Fibroblast of lung (primary cell): ENCODE measurements around the gene SLC35F4. TPM values are rescaled to one million over a fixed set of nuclear protein-coding genes. Genes with fewer than 3 reads are reported as not detected.

Experiments
- DNase-seq, 2 donors: peaks; one replicate each; pipeline versions ENCODE4 v3.0.0 to v3.0.0-alpha.2; 2010; ENCODE audit warnings: low read depth in 2 of 2
- H2AFZ ChIP-seq: 2 replicates; pipeline ENCODE4 v1.5.1; 2012; ENCODE audit warnings: low read length, control low read depth, inconsistent platforms
- H3K27ac ChIP-seq: 2 replicates; pipeline ENCODE4 v1.5.1; 2011; ENCODE audit warnings: low read length, control low read depth; ENCODE audit not compliant: insufficient read depth
- H3K27me3 ChIP-seq: 2 replicates; pipeline ENCODE4 v1.5.1; 2011; ENCODE audit warnings: mild to moderate bottlenecking, low read length; ENCODE audit not compliant: control insufficient read depth, insufficient read depth
- H3K36me3 ChIP-seq: 2 replicates; pipeline ENCODE4 v1.5.1; 2011; ENCODE audit warnings: low read length; ENCODE audit not compliant: control insufficient read depth, insufficient read depth
- H3K4me1 ChIP-seq: 2 replicates; pipeline ENCODE4 v1.5.1; 2011; ENCODE audit warnings: low read length; ENCODE audit not compliant: control insufficient read depth, insufficient read depth; ENCODE audit errors: extremely low read depth
- H3K4me2 ChIP-seq: 2 replicates; pipeline ENCODE4 v1.5.1; 2011; ENCODE audit warnings: low read length, control low read depth; ENCODE audit not compliant: insufficient read depth; ENCODE audit errors: extremely low read depth
- H3K4me3 ChIP-seq, 4 experiments: fragments of 200-600 bp in 1 of 4; sonication (generic) in 1 of 4; replicated peaks in 1 of 4; 2 replicates each; pipeline ENCODE4 v1.5.1; 2011 to 2016; ENCODE audit warnings: low read length in 4 of 4, low read depth in 3 of 4, mild to moderate bottlenecking in 3 of 4, control low read depth in 2 of 4, inconsistent platforms in 1 of 4, mixed read lengths in 1 of 4; ENCODE audit not compliant: insufficient read depth in 1 of 4; ENCODE audit errors: control extremely low read depth in 1 of 4
- H3K79me2 ChIP-seq: 2 replicates; pipeline ENCODE4 v1.5.1; 2012; ENCODE audit warnings: mild to moderate bottlenecking, low read length, inconsistent platforms; ENCODE audit not compliant: control insufficient read depth, insufficient read depth
- H3K9ac ChIP-seq: 2 replicates; pipeline ENCODE4 v1.5.1; 2011; ENCODE audit warnings: mild to moderate bottlenecking, low read length, control low read depth; ENCODE audit not compliant: insufficient read depth
- H3K9me3 ChIP-seq: 2 replicates; pipeline ENCODE4 v1.5.1; 2012; ENCODE audit warnings: low read depth, low read length; ENCODE audit not compliant: control insufficient read depth, insufficient read depth
- H4K20me1 ChIP-seq: 2 replicates; pipeline ENCODE4 v1.5.1; 2011; ENCODE audit warnings: low read length; ENCODE audit not compliant: control insufficient read depth, insufficient read depth; ENCODE audit errors: extremely low read depth
- CTCF ChIP-seq, 2 donors: IDR thresholded peaks in 1 of 2; conservative IDR thresholded peaks in 1 of 2; 1 replicate in 1 of 2; 2 replicates in 1 of 2; pipeline ENCODE4 v1.5.1; 2011 to 2012; ENCODE audit warnings: low read length in 2 of 2, control low read depth in 1 of 2, inconsistent platforms in 1 of 2, low read depth in 1 of 2, mild to moderate bottlenecking in 1 of 2
- EZH2 ChIP-seq: IDR thresholded peaks from 2 replicates; pipeline ENCODE4 v1.5.1; 2012; ENCODE audit warnings: low read length, control low read depth, mild to moderate bottlenecking; ENCODE audit errors: missing control alignments
- polyA plus RNA-seq, 2 donors: library from polyadenylated mRNA; depleted of rRNA in 1 of 2; stranded (reverse) in 1 of 2; unstranded in 1 of 2; fragments of >200 nt; gene quantifications; 2 replicates each; pipeline ENCODE4 v1.2.1, GENCODE V29; 2011 to 2012; ENCODE audit warnings: missing spikeins in 1 of 2
- total RNA-seq: library from RNA; depleted of rRNA; stranded (reverse); fragments of >200 nt; gene quantifications from 2 replicates; pipeline ENCODE4 v1.2.1, GENCODE V29; 2014

SLC35F4 gene
- total and polyA plus RNA-seq, 2 donors (not counting 1 experiment from before 2014, with no cell fraction given), result not detected

GRCh38 chr14:57870686-57871457 is 5.0 kb upstream of the SLC35F4 start:
- Histone ChIP-seq H3K9ac (no peak overlapping the region), H3K36me3 (no peaks in the 10 kb centered on the region), H4K20me1 (no peaks in the 10 kb centered on the region), H3K9me3 (no peaks in the 10 kb centered on the region), H3K79me2 (no peaks in the 10 kb centered on the region), H3K4me1 (no peaks in the 10 kb centered on the region), H2AFZ (no peak overlapping the region), H3K27me3 (peaks cover 6% of the 10 kb centered on the region), H3K4me3 (no peak overlapping the region), H3K4me2 (no peak overlapping the region), H3K27ac (no peak overlapping the region)
- DNase-seq, result no peak
- no peak for TF ChIP-seq CTCF (conservative IDR thresholded peaks at IDR 0.05 in 1 of 2, IDR thresholded peaks at IDR 0.05 in 1 of 2; ENCODE audit: low read depth in 1 of 2, low read length in 2 of 2)
- no peak for TF ChIP-seq EZH2

GRCh38 chr14:57869617-57870016 is 3.7 kb upstream of the SLC35F4 start:
- H3K36me3 ChIP-seq, result no peaks in the 10 kb centered on the region
- peaks cover 7% of the 10 kb centered on the region for H3K27me3 ChIP-seq
- H3K4me1 ChIP-seq, result no peaks in the 10 kb centered on the region
- DNase-seq, result no peak
- H4K20me1 ChIP-seq, result no peaks in the 10 kb centered on the region
- no peak overlapping the region for H3K27ac ChIP-seq
- H3K9ac ChIP-seq, result no peak overlapping the region
- no peak overlapping the region for H3K4me2 ChIP-seq
- no peak overlapping the region for H2AFZ ChIP-seq
- no peak for TF ChIP-seq CTCF (conservative IDR thresholded peaks at IDR 0.05 in 1 of 2, IDR thresholded peaks at IDR 0.05 in 1 of 2; ENCODE audit: low read depth in 1 of 2, low read length in 2 of 2)
- TF ChIP-seq EZH2, result no peak
- H3K4me3 ChIP-seq, result no peak overlapping the region
- H3K79me2 ChIP-seq, result no peaks in the 10 kb centered on the region
- no peaks in the 10 kb centered on the region for H3K9me3 ChIP-seq

GRCh38 chr14:57866199-57866705 is 360 bp upstream of the SLC35F4 start:
- H3K9ac ChIP-seq, result no peak overlapping the region
- no peak overlapping the region for H2AFZ ChIP-seq
- H3K27me3 ChIP-seq, result peaks cover 13% of the 10 kb centered on the region
- no peaks in the 10 kb centered on the region for H3K36me3 ChIP-seq
- no peak overlapping the region for H3K27ac ChIP-seq
- no peak overlapping the region for H3K4me3 ChIP-seq
- H3K9me3 ChIP-seq, result no peaks in the 10 kb centered on the region
- no peaks in the 10 kb centered on the region for H3K4me1 ChIP-seq
- no peaks in the 10 kb centered on the region for H3K79me2 ChIP-seq
- no peak for DNase-seq
- TF ChIP-seq EZH2 (no peak), CTCF (conservative IDR thresholded peaks at IDR 0.05 in 1 of 2, IDR thresholded peaks at IDR 0.05 in 1 of 2; ENCODE audit: low read depth in 1 of 2, low read length in 2 of 2) (no peak)
- no peaks in the 10 kb centered on the region for H4K20me1 ChIP-seq
- no peak overlapping the region for H3K4me2 ChIP-seq
